Stimulated activated CD4-positive, alpha-beta T cell treated with anti-CD3 and anti-CD28 coated beads, TNF-alpha, amount 100 ng/mL, for 48 hours (primary cell): Measurements from ENCODE around the gene CCDC178.
A peak's percentile ranks its signal among the peaks of the same experiment; 100 is the strongest.
"Not testable (repeated sequence)": the region's sequence is repeated elsewhere in the genome, so short reads cannot be mapped to it uniquely, and the experiment has no call there.

Source experiments
- DNase-seq, 3 donors: peaks; one replicate each; pipeline ENCODE4 v3.0.0-alpha.2; 2020; ENCODE audit warnings: low read depth in 3 of 3

Gene CCDC178

GRCh38 chr18:33355263-33355662 is 85.3 kb downstream of the CCDC178 start:
- no peak for DNase-seq

- no peak for DNase-seq
Observed at GRCh38 chr18:33350256-33350655, 90.3 kb downstream of the CCDC178 start.

DNA sequence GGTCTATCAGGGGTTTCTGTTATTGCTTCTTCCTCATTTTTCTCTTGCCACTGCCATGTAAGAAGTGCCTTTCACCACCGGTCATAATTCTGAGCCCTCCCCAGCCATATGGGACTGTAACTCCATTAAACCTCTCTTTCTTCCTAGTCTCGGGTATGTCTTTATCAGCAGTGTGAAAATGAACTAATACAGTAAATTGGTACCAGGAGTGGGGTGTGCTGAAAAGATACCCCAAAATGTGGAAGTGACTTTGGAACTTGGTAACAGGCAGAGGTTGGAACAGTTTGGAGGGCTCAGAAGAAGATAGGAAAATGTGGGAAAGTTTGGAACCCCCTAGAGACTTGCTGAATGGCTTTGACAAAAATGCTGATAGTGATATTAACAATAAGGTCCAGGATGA is 100.8 kb downstream of the CCDC178 start:
- not testable (repeated sequence) for DNase-seq

DNA sequence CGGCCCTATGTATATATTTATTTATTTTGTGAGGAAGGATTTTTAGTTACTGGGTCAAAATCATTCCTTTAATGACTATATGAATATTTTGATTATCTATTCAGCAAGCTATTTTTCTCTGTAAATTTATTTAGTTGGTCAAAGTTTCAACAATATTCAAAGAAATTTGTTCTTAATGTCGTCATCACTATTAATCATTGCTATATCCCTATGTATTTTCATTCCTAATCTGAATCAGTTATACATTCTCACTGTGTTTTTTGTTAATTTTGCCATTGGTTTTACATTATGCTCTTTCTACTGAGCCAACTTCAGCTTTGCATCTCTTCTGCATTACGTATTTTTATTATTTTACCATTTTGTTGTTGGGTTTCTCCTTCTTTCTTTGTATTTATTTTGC is 105.7 kb downstream of the CCDC178 start:
- no peak for DNase-seq

DNA sequence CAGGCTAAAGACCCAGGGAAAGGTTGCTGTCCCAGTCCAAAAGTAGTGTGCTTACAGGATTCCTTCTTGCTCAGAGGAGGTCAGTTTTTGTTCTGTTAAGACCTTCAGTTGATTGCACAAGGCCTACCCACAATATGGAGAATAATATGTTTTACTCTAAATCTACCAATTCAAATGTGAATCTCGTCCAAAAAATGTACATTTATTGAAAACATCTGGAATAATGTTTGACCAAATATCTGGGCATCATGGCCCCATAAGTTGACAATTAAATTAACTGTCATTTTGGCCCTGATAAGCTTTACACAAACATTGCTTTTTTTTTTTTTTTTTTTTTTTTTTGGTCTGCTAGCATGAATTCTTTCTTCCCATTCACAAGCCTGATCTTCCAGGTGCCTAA is 109.8 kb downstream of the CCDC178 start:
- DNase-seq, result no peak

- DNase-seq, result no peak
Observed at GRCh38 chr18:33326975-33327374, 113.5 kb downstream of the CCDC178 start.

DNA sequence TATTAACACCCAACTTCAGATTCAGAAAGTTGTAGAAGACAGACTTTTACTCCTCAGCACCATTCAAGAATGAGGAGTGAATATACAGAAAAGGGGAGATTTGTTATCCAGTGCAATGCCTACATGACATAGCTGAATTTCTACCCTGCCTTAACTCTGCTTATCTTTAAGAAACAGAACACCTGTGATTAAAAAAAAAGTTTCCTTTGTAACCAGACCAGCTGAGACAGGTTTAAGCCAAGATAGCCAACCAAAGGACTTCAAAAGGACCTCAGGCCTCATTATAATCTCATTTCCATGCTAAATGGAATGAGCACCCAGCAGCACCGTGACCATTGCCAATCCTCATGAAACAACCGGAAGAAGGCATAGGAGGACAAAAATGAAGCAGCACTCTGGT is 122.9 kb downstream of the CCDC178 start:
- DNase-seq, result no peak

DNA sequence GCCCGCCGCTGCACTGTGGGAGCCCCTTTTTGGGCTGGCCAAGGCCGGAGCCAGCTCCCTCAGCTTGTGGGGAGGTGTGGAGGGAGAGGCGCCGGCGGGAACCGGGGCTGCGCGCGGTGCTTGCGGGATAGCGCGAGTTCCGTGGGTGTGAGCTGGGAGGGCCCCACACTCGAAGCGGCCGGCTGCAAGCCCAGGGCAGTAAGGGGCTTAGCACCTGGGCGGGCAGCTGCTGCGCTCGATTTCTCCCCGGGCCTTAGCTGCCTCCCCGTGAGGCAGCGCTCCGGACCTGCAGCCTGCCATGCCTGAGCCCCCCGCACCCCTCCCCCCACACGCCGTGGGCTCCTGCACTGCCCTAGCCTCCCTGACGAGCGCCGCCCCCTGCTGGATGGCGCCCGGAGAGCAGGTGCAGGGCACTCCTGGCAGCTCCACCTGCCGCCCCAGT is 124.4 kb downstream of the CCDC178 start:
- DNase-seq, result no peak

- DNase-seq, result no peak
Observed at GRCh38 chr18:33307520-33307919, 133.0 kb downstream of the CCDC178 start.

- DNase-seq, result no peak
Observed at GRCh38 chr18:33304277-33304676, 136.2 kb downstream of the CCDC178 start.

- no peak for DNase-seq
Observed at GRCh38 chr18:33291539-33291938, 149.0 kb downstream of the CCDC178 start.

DNA sequence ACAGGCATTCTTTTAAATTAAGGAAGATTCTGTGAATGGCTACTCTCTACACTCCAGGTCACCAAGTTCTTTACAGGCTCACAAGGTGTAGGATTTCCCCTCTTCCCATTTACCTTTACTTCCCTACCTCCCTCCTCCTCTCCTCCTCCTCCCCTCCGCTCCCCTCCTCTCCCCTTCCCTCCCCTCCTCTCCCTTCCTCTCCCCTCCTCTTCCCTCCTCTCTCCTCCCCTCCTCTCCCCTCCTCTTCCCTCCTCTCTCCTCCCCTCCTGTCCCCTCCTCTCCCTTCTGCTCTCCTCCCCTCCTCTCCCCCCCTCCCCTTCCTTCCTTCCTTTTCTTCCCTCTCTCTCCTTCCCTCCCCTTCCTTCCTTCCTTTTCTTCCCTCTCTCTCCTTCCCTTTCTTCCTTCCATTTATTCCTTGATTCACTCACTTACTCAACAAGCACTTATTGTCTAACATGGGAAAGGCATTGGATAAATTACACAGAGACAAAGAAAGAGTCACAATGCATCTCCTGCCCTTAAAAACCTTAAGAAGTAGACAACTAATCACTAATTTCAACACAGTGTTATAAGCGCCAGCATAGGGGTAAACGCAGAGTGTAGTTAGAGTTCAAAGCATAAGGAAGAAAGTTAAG is 152.3 kb downstream of the CCDC178 start:
- DNase-seq, result no peak

DNA sequence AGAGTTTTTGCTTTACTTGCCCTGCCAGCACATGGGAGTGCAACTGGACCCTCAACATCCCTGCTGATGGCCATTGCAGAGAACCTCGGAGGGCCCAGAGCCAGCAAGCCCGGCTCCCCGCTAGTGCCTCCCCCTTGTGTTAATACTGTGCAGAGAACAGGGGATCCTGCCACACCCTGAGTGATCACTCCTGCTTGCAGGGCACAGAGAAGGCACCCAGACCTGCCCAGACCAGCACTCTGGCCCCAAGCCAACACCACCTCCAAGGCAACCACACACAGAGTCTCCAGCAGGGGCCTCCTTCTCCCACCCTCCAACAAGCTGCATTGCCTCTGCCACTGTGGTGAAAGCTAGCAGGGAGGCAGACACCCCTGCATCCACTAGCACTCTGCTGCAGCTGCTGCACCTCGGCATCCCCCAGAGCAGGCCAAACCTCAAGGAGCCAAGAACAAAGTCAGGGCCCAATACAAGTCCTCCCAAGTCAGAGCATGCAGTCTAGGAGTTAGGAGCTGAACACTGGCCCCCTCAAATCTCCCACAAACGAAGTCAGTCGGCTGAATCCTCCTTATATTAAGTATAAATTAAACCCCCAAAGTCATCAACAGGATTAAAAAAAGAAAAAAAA is 157.7 kb downstream of the CCDC178 start:
- DNase-seq, result no peak

DNA sequence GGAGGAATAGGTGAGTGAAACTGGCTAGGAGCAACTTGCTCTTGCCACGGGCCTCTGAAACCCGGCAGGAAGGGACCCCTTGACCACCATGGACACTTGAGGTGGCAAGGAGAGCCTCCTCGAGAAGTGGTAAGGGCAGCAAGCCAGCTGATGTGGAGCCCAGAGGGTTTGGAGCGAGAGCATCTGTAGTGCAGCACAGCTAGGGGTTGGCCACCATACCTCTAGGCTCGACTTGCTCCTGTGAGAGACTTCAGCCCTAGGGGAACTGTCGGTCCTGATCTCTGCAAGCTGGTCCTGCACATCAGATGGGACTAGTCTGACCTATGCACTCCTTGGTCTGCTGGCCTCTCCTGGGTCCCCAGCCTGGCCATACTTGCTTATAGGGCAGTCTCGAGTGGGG is 158.4 kb downstream of the CCDC178 start:
- no peak for DNase-seq

GRCh38 chr18:33277431-33277830 is 163.1 kb downstream of the CCDC178 start:
- no peak for DNase-seq

GRCh38 chr18:33275843-33276242 is 164.7 kb downstream of the CCDC178 start:
- DNase-seq, result no peak

DNA sequence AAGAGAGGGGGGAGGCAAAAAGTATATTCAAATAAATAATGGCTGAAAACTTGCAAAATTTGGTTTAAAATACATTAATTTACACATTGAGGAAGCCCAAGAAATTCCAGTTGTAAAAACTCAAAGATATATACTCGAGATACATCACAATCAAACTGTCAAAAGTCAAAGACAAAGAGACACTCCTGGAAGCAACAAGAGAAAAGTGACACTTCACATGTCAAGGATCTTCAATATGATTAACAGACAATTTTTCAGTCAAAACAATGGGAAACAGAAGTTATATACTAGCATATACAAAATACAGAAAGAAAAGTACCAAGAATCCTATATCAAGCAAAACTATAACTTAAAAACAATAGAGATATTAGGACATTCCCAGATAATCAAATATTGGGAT is 170.2 kb downstream of the CCDC178 start:
- DNase-seq, result no peak

GRCh38 chr18:33269223-33269622 is 171.3 kb downstream of the CCDC178 start:
- no peak for DNase-seq

DNA sequence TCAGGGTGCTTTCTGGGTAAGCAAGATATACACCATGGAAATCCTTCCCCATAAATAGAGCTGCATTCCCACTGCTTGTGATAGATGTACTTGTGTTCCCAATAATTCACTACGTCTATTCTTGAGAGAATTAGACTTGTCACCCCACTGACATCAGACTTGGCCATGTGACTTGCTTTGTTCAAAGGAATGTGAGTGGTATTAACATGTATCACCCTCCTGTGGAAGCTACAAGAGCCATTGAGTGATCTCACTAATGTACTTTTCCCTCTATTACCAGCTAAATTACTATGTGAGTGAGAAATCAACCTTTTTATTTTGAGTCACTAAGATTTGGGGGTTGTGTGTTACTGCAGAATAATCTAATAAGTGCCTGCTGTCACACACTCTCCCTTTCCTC is 176.0 kb downstream of the CCDC178 start:
- DNase-seq, result no peak

DNA sequence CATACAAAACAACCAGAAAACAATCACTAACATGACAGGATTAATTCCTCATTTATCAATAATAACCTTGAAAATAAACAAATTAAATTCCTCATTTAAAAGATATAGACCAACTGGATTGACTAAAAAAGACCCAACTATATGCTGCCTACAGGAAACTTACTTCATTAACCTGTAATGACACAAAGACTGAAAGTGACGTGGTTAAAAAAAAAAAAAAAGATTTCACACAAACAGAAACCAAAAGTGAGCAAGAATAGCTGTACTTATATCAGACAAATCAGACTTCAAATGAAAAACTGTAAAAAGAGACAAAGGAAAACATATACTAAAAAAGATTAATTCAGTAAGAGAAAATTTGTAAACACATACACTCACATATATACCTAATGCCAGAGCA is 201.2 kb downstream of the CCDC178 start:
- DNase-seq, result no peak

DNA sequence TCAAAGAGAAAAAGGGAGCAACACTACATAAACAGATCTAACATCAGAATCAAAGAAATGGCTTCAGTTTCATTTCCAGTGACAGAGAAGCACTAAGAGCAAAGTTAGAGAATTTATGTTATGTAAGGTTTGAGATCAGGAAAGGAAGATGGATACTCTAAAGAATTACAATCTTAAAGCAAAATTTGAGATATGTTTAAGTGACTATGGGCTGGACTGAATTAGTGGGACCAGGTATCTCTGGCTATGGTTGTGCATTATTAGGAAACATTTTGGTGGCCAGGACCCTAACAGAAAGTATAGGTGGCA is 208.2 kb downstream of the CCDC178 start:
- no peak for DNase-seq

- peak; percentile 17 to 45 (median 39) for DNase-seq
Observed at GRCh38 chr18:33231474-33232317, 208.8 kb downstream of the CCDC178 start.

- no peak for DNase-seq
Observed at GRCh38 chr18:33212363-33212762, 228.2 kb downstream of the CCDC178 start.
